Lung (tissue), 12 donors: Measurements from ENCODE around the gene PRORP. TPM values are rescaled to one million over a fixed set of nuclear protein-coding genes. Genes with fewer than 3 reads are reported as not detected.

Experiments
- ATAC-seq: fragments of 200-7000 bp; cut with Tn5 transposase; one replicate; pipeline ENCODE4 v1.9.1; 2020; ENCODE audit warnings: moderate number of reproducible peaks; ENCODE audit not compliant: insufficient read depth, low FRiP score
- DNase-seq, 3 donors: peaks; one replicate each; pipeline ENCODE4 v3.0.0-alpha.2; 2013 to 2017
- H3K27ac ChIP-seq, 2 donors: one replicate each; pipeline ENCODE4 v1.5.1; 2013; ENCODE audit warnings: mild to moderate bottlenecking in 2 of 2, moderate library complexity in 2 of 2, control low read depth in 1 of 2, inconsistent platforms in 1 of 2, low read depth in 1 of 2, low read length in 1 of 2
- H3K27me3 ChIP-seq, 3 donors: one replicate each; pipeline ENCODE4 v1.5.1; 2013; ENCODE audit warnings: low read length in 2 of 3; ENCODE audit not compliant: control insufficient read depth in 3 of 3, insufficient read depth in 3 of 3
- H3K36me3 ChIP-seq, 4 donors: one replicate each; pipeline ENCODE4 v1.5.1; 2013; ENCODE audit warnings: low read length in 4 of 4, mild to moderate bottlenecking in 1 of 4, moderate library complexity in 1 of 4; ENCODE audit not compliant: control insufficient read depth in 4 of 4, insufficient read depth in 4 of 4
- H3K4me1 ChIP-seq, 5 donors: one replicate each; pipeline ENCODE4 v1.5.1; 2013; ENCODE audit warnings: low read length in 5 of 5, mild to moderate bottlenecking in 2 of 5, moderate library complexity in 1 of 5; ENCODE audit not compliant: control insufficient read depth in 5 of 5, insufficient read depth in 5 of 5
- H3K4me3 ChIP-seq: one replicate; pipeline ENCODE4 v1.5.1; 2013; ENCODE audit warnings: mild to moderate bottlenecking, control low read depth, moderate library complexity
- H3K9ac ChIP-seq, 2 donors: one replicate each; pipeline ENCODE4 v1.5.1; 2013; ENCODE audit warnings: low read length in 2 of 2, control low read depth in 1 of 2; ENCODE audit not compliant: insufficient read depth in 1 of 2
- H3K9me3 ChIP-seq, 4 donors: one replicate each; pipeline ENCODE4 v1.5.1; 2013; ENCODE audit warnings: low read length in 3 of 4, mild to moderate bottlenecking in 1 of 4, moderate library complexity in 1 of 4; ENCODE audit not compliant: control insufficient read depth in 4 of 4, insufficient read depth in 3 of 4
- CTCF ChIP-seq: IDR thresholded peaks from 2 replicates; pipeline ENCODE4 v1.5.1; 2012; ENCODE audit warnings: mild to moderate bottlenecking; ENCODE audit errors: control extremely low read depth, extremely low read depth
- WGBS, 2 donors: extraction: QIAGEN DNeasy Blood & Tissue Kit; methylation state at CpG; one replicate each; pipeline ENCODE4 v1.1.7; 2013; 5-methylcytosine and 5-hydroxymethylcytosine counted together
- polyA plus RNA-seq, 2 donors: library from polyadenylated mRNA; stranded (reverse); fragments of 200-250 nt; gene quantifications; one replicate each; pipeline ENCODE4 v1.2.1, GENCODE V29; 2013
- total RNA-seq, 2 donors: library from RNA; depleted of rRNA in 1 of 2; stranded (reverse); fragments of >200 nt in 1 of 2; gene quantifications; one replicate each; pipeline ENCODE4 v1.2.1, GENCODE V29; 2014 to 2021
- donor health status: control.
- donor health status: control.
- donor health status: Bipolar disorder and iron deficiency.
- donor health status: healthy.
- donor health status: DM: yes; HTN: yes; CAD: no.

PRORP gene
- total and polyA plus RNA-seq, 4 donors = 22.6 to 29.5 (median 25.9) TPM

GRCh38 chr14:35107866-35108265 lies 14.5 kb upstream of the PRORP start:
- no peak for ATAC-seq
- no peak for TF ChIP-seq CTCF

GRCh38 chr14:35112641-35113040 lies 9.7 kb upstream of the PRORP start:
- Histone ChIP-seq H3K4me3 (no peak overlapping the region), H3K9me3 (no peaks in the 10 kb centered on the region), H3K4me1 (no peaks in the 10 kb centered on the region), H3K9ac (no peak overlapping the region), H3K27me3 (no peaks in the 10 kb centered on the region), H3K36me3 (peaks cover 17 to 37% (median 25%) of the 10 kb centered on the region in 4 donors), H3K27ac (no peak overlapping the region)
- ATAC-seq = no peak
- 93 to 94% methylated on average over 2 of the region's 2 CpGs for WGBS, 2 donors
- no peak for DNase-seq
- no peak for TF ChIP-seq CTCF

More at GRCh38 chr14:35107866-35108265, 14.5 kb upstream of the PRORP start:
- Histone ChIP-seq H3K9ac (no peak overlapping the region), H3K4me3 (no peak overlapping the region), H3K36me3 (peaks cover 17 to 33% (median 26%) of the 10 kb centered on the region in 4 donors), H3K4me1 (no peaks in the 10 kb centered on the region), H3K9me3 (no peaks in the 10 kb centered on the region), H3K27me3 (no peaks in the 10 kb centered on the region), H3K27ac (no peak overlapping the region)
- DNase-seq = no peak

- Histone ChIP-seq H3K27me3 (no peaks in the 10 kb centered on the region), H3K9ac (no peak overlapping the region), H3K4me1 (no peaks in the 10 kb centered on the region), H3K4me3 (no peak overlapping the region), H3K9me3 (no peaks in the 10 kb centered on the region), H3K36me3 (peaks cover 17 to 37% (median 25%) of the 10 kb centered on the region in 4 donors), H3K27ac (no peak overlapping the region)
- 96 to 97% methylated on average over 4 of the region's 4 CpGs for WGBS, 2 donors
- no peak for TF ChIP-seq CTCF
- DNase-seq = no peak
- ATAC-seq = no peak
Observed at GRCh38 chr14:35113308-35113950, 8.9 kb upstream of the PRORP start.

GRCh38 chr14:35114036-35114435 lies 8.3 kb upstream of the PRORP start:
- Histone ChIP-seq H3K27me3 (no peaks in the 10 kb centered on the region), H3K9me3 (no peaks in the 10 kb centered on the region), H3K27ac (no peak overlapping the region), H3K4me1 (no peaks in the 10 kb centered on the region), H3K9ac (no peak overlapping the region), H3K4me3 (no peak overlapping the region), H3K36me3 (peaks cover 17 to 37% (median 25%) of the 10 kb centered on the region in 4 donors)
- DNase-seq (no peak), ATAC-seq (no peak)
- TF ChIP-seq CTCF = no peak
- 84 to 93% methylated on average over 2 of the region's 2 CpGs for WGBS, 2 donors
